ENCODE results near the gene EFHC1. TPM values are rescaled to one million over a fixed set of nuclear protein-coding genes. Genes with fewer than 3 reads are reported as not detected.

The EFHC1 gene
- total and polyA plus RNA-seq, 4 donors = 43.5 to 76.0 (median 44.3) TPM

DNA sequence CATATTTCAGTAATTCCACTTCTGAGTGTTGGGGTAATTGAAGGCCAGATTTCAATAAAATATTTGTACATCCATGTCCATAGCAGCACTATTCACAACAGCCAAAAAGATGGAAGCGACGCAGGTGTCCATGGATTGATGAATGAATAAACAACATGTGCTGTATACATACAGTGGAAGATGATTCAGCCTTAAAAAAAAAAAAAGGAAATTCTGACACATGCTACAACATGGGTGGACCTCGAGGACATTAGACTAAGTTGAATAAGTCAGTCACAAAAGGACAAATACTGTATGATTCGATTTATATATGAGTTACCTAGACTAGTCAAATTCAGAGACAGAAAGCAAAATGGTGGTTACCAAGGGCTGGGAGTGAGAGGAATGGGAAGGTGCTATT is 99.5 kb downstream of the EFHC1 start:
- Histone ChIP-seq H3K9me3 (ENCODE audit: control insufficient read depth, insufficient read depth, low read length) (no peaks in the 10 kb centered on the region), H3K4me1 (ENCODE audit: control insufficient read depth, insufficient read depth, low read length) (peaks cover 14% of the 10 kb centered on the region), H3K36me3 (ENCODE audit: control insufficient read depth, insufficient read depth, low read length) (no peaks in the 10 kb centered on the region), H3K27me3 (ENCODE audit: control insufficient read depth, insufficient read depth, low read length) (no peaks in the 10 kb centered on the region), H3K4me3 (ENCODE audit: low read depth, low read length) (no peak overlapping the region), H3K27ac (ENCODE audit: low read depth, low read length) (no peak overlapping the region)
- no CpG with 5 or more reads among the region's 4 CpGs for WGBS (ENCODE audit: insufficient coverage)
- DNase-seq (ENCODE audit: low read depth in 4 of 6, low spot score in 6 of 6) = no peak

DNA sequence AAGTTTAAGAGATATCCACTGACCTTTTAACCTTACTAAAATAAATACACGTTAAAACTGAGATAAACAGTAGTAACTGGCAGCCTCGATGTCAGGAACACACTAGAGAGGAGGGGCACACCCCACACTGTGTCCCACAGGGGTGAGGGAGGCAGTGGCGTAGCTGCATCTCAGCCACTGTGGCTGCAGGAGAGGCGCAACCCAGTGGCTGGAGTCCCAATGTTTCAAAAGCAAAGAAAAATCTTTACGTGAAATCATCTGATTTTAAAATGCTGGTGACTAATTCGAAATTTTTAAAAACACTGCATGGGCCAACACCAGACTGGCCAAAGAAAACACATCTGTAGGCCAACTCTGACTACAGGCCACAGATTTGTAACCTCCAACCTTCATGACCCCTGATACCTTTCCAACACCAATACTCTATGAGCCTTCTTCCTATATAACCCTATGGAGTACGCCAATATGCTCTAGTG is 102.0 kb downstream of the EFHC1 start:
- Histone ChIP-seq H3K36me3 (ENCODE audit: control insufficient read depth, insufficient read depth, low read length) (no peaks in the 10 kb centered on the region), H3K9me3 (ENCODE audit: control insufficient read depth, insufficient read depth, low read length) (no peaks in the 10 kb centered on the region), H3K27me3 (ENCODE audit: control insufficient read depth, insufficient read depth, low read length) (no peaks in the 10 kb centered on the region), H3K27ac (ENCODE audit: low read depth, low read length) (peak overlapping the region; percentile 10), H3K4me3 (ENCODE audit: low read depth, low read length) (no peak overlapping the region), H3K4me1 (ENCODE audit: control insufficient read depth, insufficient read depth, low read length) (peaks cover 14% of the 10 kb centered on the region)
- WGBS (ENCODE audit: insufficient coverage) = 76% methylated on average over 5 of the region's 7 CpGs
- DNase-seq (ENCODE audit: low read depth in 4 of 6, low spot score in 6 of 6) = no peak

DNA sequence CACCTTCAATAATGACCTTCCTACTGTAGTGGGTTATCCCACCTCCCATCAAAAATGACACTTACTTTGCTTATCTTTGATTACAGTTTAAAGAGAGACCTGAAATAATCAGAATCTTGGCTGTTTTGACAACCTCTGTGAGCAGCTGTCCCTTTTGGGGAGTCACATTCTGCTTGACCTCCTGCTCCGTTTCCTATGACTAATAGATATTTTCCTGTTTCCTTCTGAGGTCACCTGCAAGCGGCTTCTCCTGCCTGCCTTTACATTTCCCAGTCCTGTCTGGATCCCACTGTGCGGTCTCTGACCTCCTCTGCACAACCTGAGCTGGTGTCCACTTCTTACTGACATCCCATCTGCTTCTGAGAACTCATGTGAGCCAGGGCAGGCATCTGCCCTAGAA is 102.5 kb downstream of the EFHC1 start:
- no peaks in the 10 kb centered on the region for H3K27me3 ChIP-seq (ENCODE audit: control insufficient read depth, insufficient read depth, low read length)
- H3K4me1 ChIP-seq (ENCODE audit: control insufficient read depth, insufficient read depth, low read length) = peaks cover 9% of the 10 kb centered on the region
- H3K27ac ChIP-seq (ENCODE audit: low read depth, low read length) = peak overlapping the region; percentile 40
- H3K36me3 ChIP-seq (ENCODE audit: control insufficient read depth, insufficient read depth, low read length) = no peaks in the 10 kb centered on the region
- H3K9me3 ChIP-seq (ENCODE audit: control insufficient read depth, insufficient read depth, low read length) = no peaks in the 10 kb centered on the region
- 86% methylated on average over 3 of the region's 3 CpGs for WGBS (ENCODE audit: insufficient coverage)
- H3K4me3 ChIP-seq (ENCODE audit: low read depth, low read length) = no peak overlapping the region
- DNase-seq (ENCODE audit: low read depth in 4 of 6, low spot score in 6 of 6) = no peak

DNA sequence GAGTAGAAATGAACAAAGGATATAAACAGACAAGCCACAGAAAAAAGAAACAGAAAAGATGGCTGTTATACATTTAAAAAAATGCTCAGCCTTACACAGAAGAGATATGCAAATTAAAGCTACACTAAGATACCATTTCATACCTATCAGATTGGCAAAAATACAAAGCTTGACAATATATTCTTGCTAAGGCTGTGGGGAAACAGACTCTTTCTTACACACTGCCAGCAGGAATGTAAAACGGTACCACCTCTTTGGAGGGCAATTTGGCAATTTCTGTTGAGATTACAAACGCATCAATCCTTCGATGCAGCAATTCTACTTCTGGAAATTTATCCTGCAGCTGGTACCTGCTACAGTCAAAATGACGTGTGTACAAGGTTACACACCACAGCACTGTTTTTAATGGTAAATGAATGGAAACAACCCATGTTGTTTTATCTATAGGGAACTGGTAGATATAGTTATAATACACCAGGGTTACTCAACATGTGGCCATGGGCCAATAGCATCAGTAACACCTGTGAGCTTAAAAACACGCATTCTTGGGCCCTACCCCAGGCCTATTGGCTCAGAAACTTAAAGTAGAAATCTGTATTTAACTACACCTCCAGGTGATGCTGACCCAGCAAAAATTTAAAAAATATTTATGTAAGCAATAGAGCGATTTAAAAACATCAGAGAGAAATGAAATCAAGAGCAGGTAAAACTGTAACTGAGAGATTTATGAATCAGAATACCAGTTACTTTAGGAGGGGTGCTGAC is 103.4 kb downstream of the EFHC1 start:
- no peaks in the 10 kb centered on the region for H3K36me3 ChIP-seq (ENCODE audit: control insufficient read depth, insufficient read depth, low read length)
- H3K27me3 ChIP-seq (ENCODE audit: control insufficient read depth, insufficient read depth, low read length) = no peaks in the 10 kb centered on the region
- DNase-seq (ENCODE audit: low read depth in 4 of 6, low spot score in 6 of 6) = peak in 1 of 6 donors; percentile 87
- WGBS (ENCODE audit: insufficient coverage) = 80% methylated on average over 2 of the region's 6 CpGs
- H3K4me3 ChIP-seq (ENCODE audit: low read depth, low read length) = no peak overlapping the region
- no peaks in the 10 kb centered on the region for H3K9me3 ChIP-seq (ENCODE audit: control insufficient read depth, insufficient read depth, low read length)
- H3K27ac ChIP-seq (ENCODE audit: low read depth, low read length) = no peak overlapping the region
- peaks cover under 1% of the 10 kb centered on the region for H3K4me1 ChIP-seq (ENCODE audit: control insufficient read depth, insufficient read depth, low read length)

DNA sequence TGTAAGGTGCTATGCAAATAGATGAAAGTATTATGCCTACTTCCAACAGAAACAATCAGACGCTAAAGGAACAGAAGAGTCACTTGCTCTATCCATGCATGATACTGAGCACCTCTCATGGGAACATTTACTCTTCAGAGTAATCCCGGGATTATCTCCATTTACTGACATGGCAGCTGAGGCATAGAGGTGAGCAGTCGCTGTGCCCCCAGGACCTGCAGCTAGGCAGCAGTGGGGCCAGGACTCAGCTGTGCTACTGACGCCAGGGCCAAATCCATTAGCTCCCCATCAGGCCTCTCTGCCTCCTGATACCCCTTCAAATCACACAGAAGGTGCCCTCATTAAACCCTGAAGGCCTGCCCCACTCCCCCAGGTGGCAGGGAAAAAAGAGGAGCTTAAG is 104.8 kb downstream of the EFHC1 start:
- no peaks in the 10 kb centered on the region for H3K27me3 ChIP-seq (ENCODE audit: control insufficient read depth, insufficient read depth, low read length)
- no peaks in the 10 kb centered on the region for H3K36me3 ChIP-seq (ENCODE audit: control insufficient read depth, insufficient read depth, low read length)
- no peak overlapping the region for H3K27ac ChIP-seq (ENCODE audit: low read depth, low read length)
- peak in 1 of 6 donors; percentile 9 for DNase-seq (ENCODE audit: low read depth in 4 of 6, low spot score in 6 of 6)
- no peaks in the 10 kb centered on the region for H3K9me3 ChIP-seq (ENCODE audit: control insufficient read depth, insufficient read depth, low read length)
- no peak overlapping the region for H3K4me3 ChIP-seq (ENCODE audit: low read depth, low read length)
- WGBS (ENCODE audit: insufficient coverage) = 62% methylated on average over 4 of the region's 4 CpGs
- H3K4me1 ChIP-seq (ENCODE audit: control insufficient read depth, insufficient read depth, low read length) = no peaks in the 10 kb centered on the region

DNA sequence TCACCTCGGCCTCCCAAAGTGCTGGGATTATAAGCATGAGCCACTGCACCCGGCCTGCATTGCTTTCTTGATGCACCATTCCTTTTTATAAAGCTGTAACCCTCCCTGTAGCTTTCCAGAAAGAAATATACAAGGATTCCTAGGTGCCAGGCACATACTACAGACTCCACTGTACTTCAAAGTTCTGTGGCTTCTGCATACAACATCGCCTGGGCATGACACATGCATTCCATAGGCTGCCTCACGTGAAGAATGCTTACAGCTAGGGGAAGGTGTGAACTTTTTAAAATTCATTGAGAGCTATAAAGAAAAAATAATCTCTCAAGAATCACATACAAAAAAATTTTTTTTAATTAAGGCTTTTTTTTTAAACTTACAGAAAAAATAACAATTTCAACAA is 106.5 kb downstream of the EFHC1 start:
- H3K27me3 ChIP-seq (ENCODE audit: control insufficient read depth, insufficient read depth, low read length) = no peaks in the 10 kb centered on the region
- no peaks in the 10 kb centered on the region for H3K4me1 ChIP-seq (ENCODE audit: control insufficient read depth, insufficient read depth, low read length)
- H3K4me3 ChIP-seq (ENCODE audit: low read depth, low read length) = no peak overlapping the region
- H3K36me3 ChIP-seq (ENCODE audit: control insufficient read depth, insufficient read depth, low read length) = no peaks in the 10 kb centered on the region
- DNase-seq (ENCODE audit: low read depth in 4 of 6, low spot score in 6 of 6) = no peak
- H3K27ac ChIP-seq (ENCODE audit: low read depth, low read length) = no peak overlapping the region
- WGBS (ENCODE audit: insufficient coverage) = 71% methylated on average over 2 of the region's 4 CpGs
- no peaks in the 10 kb centered on the region for H3K9me3 ChIP-seq (ENCODE audit: control insufficient read depth, insufficient read depth, low read length)

DNA sequence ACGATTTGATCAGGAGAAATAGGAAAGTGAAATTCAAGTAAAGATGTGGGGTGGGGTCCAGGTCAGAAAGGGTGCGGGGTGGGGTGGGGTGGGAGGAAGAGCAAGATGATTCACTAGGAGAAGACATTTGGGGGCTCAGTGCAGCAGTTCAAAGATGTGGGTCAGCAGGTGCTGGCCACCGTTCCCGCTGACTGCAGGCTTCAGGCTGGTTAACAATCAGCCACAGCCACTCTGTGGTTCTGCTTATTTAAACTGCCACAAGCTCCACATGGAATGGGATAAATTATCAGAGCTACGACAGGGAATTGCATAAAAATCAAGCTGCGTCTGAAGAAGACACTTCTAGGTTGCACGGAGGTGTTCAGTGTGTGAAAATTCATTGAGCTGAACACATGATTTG is 107.3 kb downstream of the EFHC1 start:
- H3K4me3 ChIP-seq (ENCODE audit: low read depth, low read length) = no peak overlapping the region
- no peaks in the 10 kb centered on the region for H3K4me1 ChIP-seq (ENCODE audit: control insufficient read depth, insufficient read depth, low read length)
- H3K27ac ChIP-seq (ENCODE audit: low read depth, low read length) = no peak overlapping the region
- no peaks in the 10 kb centered on the region for H3K9me3 ChIP-seq (ENCODE audit: control insufficient read depth, insufficient read depth, low read length)
- 84% methylated on average over 2 of the region's 7 CpGs for WGBS (ENCODE audit: insufficient coverage)
- H3K27me3 ChIP-seq (ENCODE audit: control insufficient read depth, insufficient read depth, low read length) = no peaks in the 10 kb centered on the region
- peak in 1 of 6 donors; percentile 5 for DNase-seq (ENCODE audit: low read depth in 4 of 6, low spot score in 6 of 6)
- H3K36me3 ChIP-seq (ENCODE audit: control insufficient read depth, insufficient read depth, low read length) = no peaks in the 10 kb centered on the region

DNA sequence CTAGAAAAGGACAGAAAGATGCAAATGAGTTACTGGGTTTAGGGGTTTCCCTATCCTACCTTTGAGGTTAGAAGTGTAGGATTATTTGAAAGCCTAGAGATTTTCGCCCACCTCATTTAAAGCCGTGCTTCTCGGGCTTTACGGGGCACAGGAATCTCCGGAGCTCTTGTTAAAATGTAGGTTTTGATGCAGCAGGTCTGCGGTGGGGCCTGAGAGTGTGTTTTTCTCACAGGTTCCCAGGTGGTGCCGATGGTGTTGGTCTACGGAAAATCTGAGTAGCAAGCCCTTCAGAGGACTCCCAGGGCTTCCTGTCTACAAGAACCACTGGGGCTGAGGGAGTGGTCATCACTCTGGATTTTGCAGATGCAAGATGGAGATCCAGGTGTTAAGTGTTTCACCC is 109.2 kb downstream of the EFHC1 start:
- WGBS (ENCODE audit: insufficient coverage) = 100% methylated on average over 3 of the region's 8 CpGs
- H3K9me3 ChIP-seq (ENCODE audit: control insufficient read depth, insufficient read depth, low read length) = no peaks in the 10 kb centered on the region

DNA sequence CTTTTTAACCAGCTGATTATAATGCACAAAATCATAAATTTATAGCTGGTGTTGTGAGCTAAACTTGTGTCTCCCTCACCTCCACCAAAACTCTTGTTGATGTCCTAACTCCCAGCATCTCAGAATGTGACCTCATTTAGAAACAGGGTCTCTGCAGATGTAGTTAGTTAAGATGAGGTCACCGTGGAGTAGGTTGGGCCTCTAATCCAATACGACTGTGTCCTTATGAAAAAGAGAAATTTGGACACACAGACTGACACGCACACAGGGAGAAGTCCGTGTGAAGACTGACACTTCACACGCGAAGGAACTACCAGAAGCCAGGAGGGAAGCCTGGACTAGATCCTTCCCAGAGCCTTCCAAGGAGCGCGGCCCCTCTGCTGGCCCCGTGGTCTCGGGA is 110.2 kb downstream of the EFHC1 start:
- H3K36me3 ChIP-seq (ENCODE audit: control insufficient read depth, insufficient read depth, low read length) = no peaks in the 10 kb centered on the region
- H3K4me1 ChIP-seq (ENCODE audit: control insufficient read depth, insufficient read depth, low read length) = no peaks in the 10 kb centered on the region
- H3K9me3 ChIP-seq (ENCODE audit: control insufficient read depth, insufficient read depth, low read length) = no peaks in the 10 kb centered on the region
- no peak overlapping the region for H3K4me3 ChIP-seq (ENCODE audit: low read depth, low read length)
- H3K27ac ChIP-seq (ENCODE audit: low read depth, low read length) = no peak overlapping the region
- no peak for DNase-seq (ENCODE audit: low read depth in 4 of 6, low spot score in 6 of 6)
- H3K27me3 ChIP-seq (ENCODE audit: control insufficient read depth, insufficient read depth, low read length) = no peaks in the 10 kb centered on the region
- WGBS (ENCODE audit: insufficient coverage) = 92% methylated on average over 7 of the region's 10 CpGs

More for the DNA sequence above, 109.2 kb downstream of the EFHC1 start:
- no peaks in the 10 kb centered on the region for H3K36me3 ChIP-seq (ENCODE audit: control insufficient read depth, insufficient read depth, low read length)
- DNase-seq (ENCODE audit: low read depth in 4 of 6, low spot score in 6 of 6) = no peak
- no peaks in the 10 kb centered on the region for H3K4me1 ChIP-seq (ENCODE audit: control insufficient read depth, insufficient read depth, low read length)
- no peak overlapping the region for H3K4me3 ChIP-seq (ENCODE audit: low read depth, low read length)
- no peak overlapping the region for H3K27ac ChIP-seq (ENCODE audit: low read depth, low read length)
- H3K27me3 ChIP-seq (ENCODE audit: control insufficient read depth, insufficient read depth, low read length) = no peaks in the 10 kb centered on the region

DNA sequence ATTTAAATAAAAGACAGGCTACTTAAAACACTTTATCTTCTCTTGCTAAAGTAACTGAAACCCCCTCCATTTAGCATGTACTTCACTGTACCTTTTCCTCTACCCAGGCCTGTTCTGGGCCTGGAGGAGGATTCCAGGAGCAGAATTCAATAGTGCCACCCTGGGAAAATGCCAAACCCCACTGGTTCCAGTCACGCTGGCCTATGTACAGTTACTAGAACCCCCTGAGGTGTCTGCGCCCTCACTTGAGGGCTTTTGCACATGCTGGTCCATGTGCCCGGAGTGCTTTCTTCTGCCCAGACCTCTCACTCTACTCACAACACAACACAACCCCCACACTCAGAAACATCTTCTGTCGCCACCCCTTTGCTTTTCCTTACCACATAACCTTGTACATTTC is 111.3 kb downstream of the EFHC1 start:
- H3K4me3 ChIP-seq (ENCODE audit: low read depth, low read length) = no peak overlapping the region
- no peak for DNase-seq (ENCODE audit: low read depth in 4 of 6, low spot score in 6 of 6)
- WGBS (ENCODE audit: insufficient coverage) = 90% methylated on average over 4 of the region's 4 CpGs
- H3K36me3 ChIP-seq (ENCODE audit: control insufficient read depth, insufficient read depth, low read length) = no peaks in the 10 kb centered on the region
- H3K27ac ChIP-seq (ENCODE audit: low read depth, low read length) = no peak overlapping the region
- H3K4me1 ChIP-seq (ENCODE audit: control insufficient read depth, insufficient read depth, low read length) = no peaks in the 10 kb centered on the region
- H3K27me3 ChIP-seq (ENCODE audit: control insufficient read depth, insufficient read depth, low read length) = no peaks in the 10 kb centered on the region
- no peaks in the 10 kb centered on the region for H3K9me3 ChIP-seq (ENCODE audit: control insufficient read depth, insufficient read depth, low read length)
